A673 (cell line): ENCODE measurements around the gene ANKS1B. TPM values are rescaled to one million over a fixed set of nuclear protein-coding genes. Genes with fewer than 3 reads are reported as not detected.

Source experiments
- BruUV-seq: library from RNA; stranded (reverse); fragments of 400-500 nt; replicated peaks from 2 replicates; lab custom pipeline; 2021; lab: Mats Ljungman, UMichigan
- CTCF ChIA-PET: fragments of 300-600 bp; sonication (Branson Sonifier 250); formaldehyde crosslinking; loops from one replicate; lab custom pipeline; 2022; ENCODE audit warnings: antibody characterized with exemption; lab: Charles Lee
- POLR2A ChIA-PET: fragments of 300-600 bp; sonication (Branson Sonifier 250); formaldehyde crosslinking; loops from one replicate; lab custom pipeline; 2022; ENCODE audit warnings: antibody characterized with exemption; ENCODE audit not compliant: low non-redundant PET; lab: Charles Lee
- DNase-seq: peaks from one replicate; pipeline ENCODE4 v3.0.0-alpha.2; 2015; ENCODE audit warnings: low spot score
- H3K27ac ChIP-seq: fragments of 200-600 bp; sonication (generic); 2 replicates; pipeline ENCODE4 v1.5.1; 2016; ENCODE audit warnings: mixed run types, low read depth, mild to moderate bottlenecking, mixed read lengths, antibody characterized with exemption, low read length; ENCODE audit not compliant: poor library complexity, severe bottlenecking
- H3K27me3 ChIP-seq: fragments of 200-600 bp; sonication (generic); replicated peaks from 2 replicates; pipeline ENCODE4 v1.6.1; 2017; ENCODE audit warnings: mixed run types, low read depth, mild to moderate bottlenecking, mixed read lengths, antibody characterized with exemption, low read length; ENCODE audit not compliant: insufficient read depth, poor library complexity
- H3K36me3 ChIP-seq: fragments of 200-600 bp; sonication (generic); 2 replicates; pipeline ENCODE4 v1.6.1; 2016; ENCODE audit warnings: mixed run types, mild to moderate bottlenecking, mixed read lengths, antibody characterized with exemption, low read length; ENCODE audit not compliant: insufficient read depth, poor library complexity, severe bottlenecking
- H3K4me1 ChIP-seq: fragments of 200-600 bp; sonication (generic); 2 replicates; pipeline ENCODE4 v1.6.1; 2017; ENCODE audit warnings: mixed run types, mild to moderate bottlenecking, mixed read lengths, antibody characterized with exemption, low read length; ENCODE audit not compliant: insufficient read depth, poor library complexity, severe bottlenecking
- H3K4me3 ChIP-seq: fragments of 200-600 bp; sonication (generic); 2 replicates; pipeline ENCODE4 v1.5.1; 2016; ENCODE audit warnings: low read depth, mixed run types, mild to moderate bottlenecking, mixed read lengths, low read length; ENCODE audit not compliant: poor library complexity, severe bottlenecking
- H3K9me3 ChIP-seq: fragments of 200-600 bp; sonication (generic); 2 replicates; pipeline ENCODE4 v1.6.1; 2016; ENCODE audit warnings: mixed run types, low read depth, mild to moderate bottlenecking, mixed read lengths, antibody characterized with exemption, low read length; ENCODE audit not compliant: poor library complexity, severe bottlenecking
- EZH2 ChIP-seq: fragments of 200-600 bp; sonication (generic); IDR thresholded peaks from 2 replicates; pipeline ENCODE4 v1.6.1; 2017; ENCODE audit warnings: borderline replicate concordance, low read depth, mild to moderate bottlenecking, mixed read lengths, antibody characterized with exemption, low read length; ENCODE audit not compliant: poor library complexity, severe bottlenecking
- intact Hi-C: fragments of 100-400 bp; cut with micrococcal nuclease; formaldehyde crosslinking; loops from one replicate; pipeline ENCODE4 v1.10.0; 2022; ENCODE audit not compliant: unreplicated experiment
- total RNA-seq: library from RNA; stranded (reverse); gene quantifications from 2 replicates; pipeline ENCODE4 v1.2.3, GENCODE V29; 2021
- TF ChIP-seq, protein P1 (sequence below): fragments of 300-800, 200-600 bp; sonication (generic); conservative IDR thresholded peaks from 2 replicates; pipeline ENCODE4 v1.5.1; 2017; ENCODE audit warnings: low read depth, mild to moderate bottlenecking, antibody characterized with exemption, low read length, moderate library complexity, mixed read lengths

The ANKS1B gene
- total RNA-seq, 1 experiment from 2014 or later, result 0.99 TPM

DNA sequence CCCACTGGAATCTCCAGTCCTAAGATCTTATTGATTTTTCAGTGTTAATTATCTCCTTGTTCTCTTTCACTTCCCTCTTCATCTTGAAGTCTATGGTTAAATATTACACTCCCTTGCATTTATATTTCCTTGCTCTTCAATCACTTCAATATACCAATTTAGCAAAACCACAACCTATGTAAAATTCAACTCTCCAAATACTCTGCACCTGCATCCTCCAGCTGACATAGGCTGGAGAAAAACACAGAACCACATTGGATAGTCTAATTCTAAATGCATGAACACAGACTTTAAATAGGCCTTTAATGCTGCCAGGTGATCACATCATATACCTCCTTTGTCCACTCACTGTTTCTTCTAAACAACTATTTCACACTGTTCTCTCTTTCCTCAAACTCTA, 591.0 kb downstream of the ANKS1B start:
- H3K9me3 ChIP-seq, result no peaks in the 10 kb centered on the region
- H3K36me3 ChIP-seq, result no peaks in the 10 kb centered on the region
- CTCF ChIA-PET, result no interaction called here
- H3K4me3 ChIP-seq, result no peak overlapping the region
- no TSS peak for BruUV-seq
- no peak for TF ChIP-seq EZH2
- TF ChIP-seq, protein P1, sequence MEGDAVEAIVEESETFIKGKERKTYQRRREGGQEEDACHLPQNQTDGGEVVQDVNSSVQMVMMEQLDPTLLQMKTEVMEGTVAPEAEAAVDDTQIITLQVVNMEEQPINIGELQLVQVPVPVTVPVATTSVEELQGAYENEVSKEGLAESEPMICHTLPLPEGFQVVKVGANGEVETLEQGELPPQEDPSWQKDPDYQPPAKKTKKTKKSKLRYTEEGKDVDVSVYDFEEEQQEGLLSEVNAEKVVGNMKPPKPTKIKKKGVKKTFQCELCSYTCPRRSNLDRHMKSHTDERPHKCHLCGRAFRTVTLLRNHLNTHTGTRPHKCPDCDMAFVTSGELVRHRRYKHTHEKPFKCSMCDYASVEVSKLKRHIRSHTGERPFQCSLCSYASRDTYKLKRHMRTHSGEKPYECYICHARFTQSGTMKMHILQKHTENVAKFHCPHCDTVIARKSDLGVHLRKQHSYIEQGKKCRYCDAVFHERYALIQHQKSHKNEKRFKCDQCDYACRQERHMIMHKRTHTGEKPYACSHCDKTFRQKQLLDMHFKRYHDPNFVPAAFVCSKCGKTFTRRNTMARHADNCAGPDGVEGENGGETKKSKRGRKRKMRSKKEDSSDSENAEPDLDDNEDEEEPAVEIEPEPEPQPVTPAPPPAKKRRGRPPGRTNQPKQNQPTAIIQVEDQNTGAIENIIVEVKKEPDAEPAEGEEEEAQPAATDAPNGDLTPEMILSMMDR, result no peak
- no peak overlapping the region for H3K27ac ChIP-seq
- DNase-seq, result no peak
- H3K27me3 ChIP-seq, result peaks cover 3% of the 10 kb centered on the region
- intact Hi-C loops, result loop anchor here (2.0 kb wide), 1 partner anchor 17 kb away; no protein-coding TSS in a partner anchor
- POLR2A ChIA-PET, result no interaction called here
- no peaks in the 10 kb centered on the region for H3K4me1 ChIP-seq

DNA sequence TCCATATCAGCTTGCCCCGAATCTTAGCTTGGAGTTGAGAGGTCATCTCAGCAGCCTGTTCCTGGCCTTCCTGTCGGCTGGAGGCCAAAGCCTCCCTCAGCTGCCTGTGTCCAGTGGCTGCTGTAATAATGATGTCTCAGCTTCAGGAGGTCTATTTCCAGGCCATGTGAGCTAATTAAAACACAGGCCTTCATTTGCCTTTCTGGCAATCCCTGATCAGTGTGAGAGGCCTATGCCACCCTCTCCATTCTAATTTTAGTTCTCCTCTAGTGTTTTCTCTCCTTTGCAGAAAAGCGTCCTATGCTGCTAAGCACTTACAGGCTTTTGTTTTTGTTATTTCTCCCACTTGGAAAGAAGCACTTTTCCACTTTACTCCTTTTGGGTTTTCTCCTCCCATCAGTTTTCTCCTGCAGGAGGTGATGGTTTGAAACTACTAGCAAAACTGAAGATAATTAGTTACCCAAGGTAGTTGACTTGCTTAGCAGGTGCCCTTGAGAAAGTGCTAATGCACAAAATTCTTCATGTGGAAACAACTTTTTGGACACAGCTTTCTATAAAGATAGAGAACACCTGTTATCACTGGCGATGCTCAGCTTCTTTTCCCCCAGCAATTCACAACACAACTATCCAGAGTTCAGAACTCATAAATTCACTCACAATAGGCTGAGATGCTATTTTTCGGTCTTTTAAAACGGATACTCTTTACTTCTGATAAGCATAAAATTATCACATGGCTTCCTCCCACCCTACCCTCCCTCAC, 592.5 kb downstream of the ANKS1B start:
- no peaks in the 10 kb centered on the region for H3K36me3 ChIP-seq
- no peak for DNase-seq
- H3K4me3 ChIP-seq, result no peak overlapping the region
- no peak overlapping the region for H3K27ac ChIP-seq
- intact Hi-C loops, result loop anchor here (2.0 kb wide), 1 partner anchor 19 kb away; no protein-coding TSS in a partner anchor
- no TSS peak for BruUV-seq
- H3K27me3 ChIP-seq, result peaks cover 3% of the 10 kb centered on the region
- POLR2A ChIA-PET, result no interaction called here
- H3K9me3 ChIP-seq, result no peaks in the 10 kb centered on the region
- TF ChIP-seq, protein P1, result no peak
- no peak for TF ChIP-seq EZH2
- no peaks in the 10 kb centered on the region for H3K4me1 ChIP-seq
- CTCF ChIA-PET, result no interaction called here

DNA sequence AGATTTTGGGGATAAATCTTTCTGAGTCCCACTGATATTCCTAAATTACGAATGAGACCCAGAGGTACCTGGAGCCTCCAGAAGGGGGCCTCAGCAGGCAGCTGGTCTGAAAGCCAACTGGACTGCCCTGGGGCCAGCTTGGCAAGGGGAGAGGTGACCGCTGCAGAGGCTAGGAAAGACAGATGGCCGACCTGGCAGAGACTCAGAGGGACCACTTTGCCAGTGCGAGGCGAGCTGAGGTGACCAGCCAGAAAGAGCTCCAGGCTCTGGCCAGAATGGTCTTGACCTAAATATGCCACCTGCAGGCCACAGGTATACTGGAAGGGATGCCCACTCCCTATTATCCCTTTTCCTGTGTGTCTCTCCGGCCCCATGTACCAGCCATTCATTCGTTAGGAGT, 594.0 kb downstream of the ANKS1B start:
- BruUV-seq, result no TSS peak
- intact Hi-C loops, result no loop called here

More for the DNA sequence above, 594.0 kb downstream of the ANKS1B start:
- Histone ChIP-seq H3K27me3 (peaks cover 3% of the 10 kb centered on the region), H3K36me3 (no peaks in the 10 kb centered on the region), H3K27ac (no peak overlapping the region), H3K9me3 (no peaks in the 10 kb centered on the region), H3K4me1 (no peaks in the 10 kb centered on the region), H3K4me3 (no peak overlapping the region)
- POLR2A ChIA-PET, result no interaction called here
- CTCF ChIA-PET, result no interaction called here
- no peak for DNase-seq
- TF ChIP-seq, protein P1, result peak; percentile 51
- TF ChIP-seq EZH2, result no peak
